ENCODE results near the gene MPDZ.

MPDZ gene

DNA sequence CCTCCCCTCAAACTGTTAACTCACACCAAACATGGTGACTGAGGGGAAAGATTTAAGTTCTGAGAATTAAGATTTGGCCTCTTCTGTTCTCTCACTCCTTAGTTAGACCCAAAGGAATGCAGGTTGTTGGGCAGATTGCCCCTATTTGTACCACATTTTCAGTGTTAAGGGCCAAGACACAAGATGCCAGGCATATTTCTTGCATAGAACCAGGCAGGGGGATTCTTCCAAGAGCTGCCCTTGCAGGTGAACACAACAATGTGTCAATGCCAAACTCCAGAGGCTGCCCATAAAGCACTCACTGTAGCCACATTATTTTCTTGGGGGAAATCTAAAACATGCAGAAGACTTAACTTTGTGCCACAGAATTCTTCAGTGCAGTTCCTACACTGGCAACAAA, 14.7 kb downstream of the MPDZ start:
- H3K4me3 ChIP-seq (ENCODE audit: low read length), result no peak overlapping the region

DNA sequence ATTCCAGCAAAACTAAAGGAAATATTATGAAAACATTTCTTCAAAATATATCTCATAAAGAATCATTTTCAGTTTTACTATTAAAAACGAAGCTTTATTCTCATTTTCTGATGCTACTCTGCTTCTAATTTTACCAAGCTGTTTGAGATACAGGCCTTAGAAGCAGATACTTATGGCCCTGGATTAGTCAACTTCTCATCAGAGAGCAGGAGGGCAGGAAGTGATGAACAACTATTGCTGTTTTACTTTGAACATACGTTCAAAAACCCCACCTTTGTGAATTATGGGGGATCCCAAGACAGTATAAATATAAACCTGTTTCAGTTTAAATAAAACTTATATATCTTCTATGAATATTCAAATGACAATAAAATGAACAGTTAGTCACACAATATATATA, 16.0 kb downstream of the MPDZ start:
- H3K4me3 ChIP-seq (ENCODE audit: low read length), result no peak overlapping the region
- DNase-seq (ENCODE audit: low read depth), result no peak
- TF ChIP-seq, protein P1, sequence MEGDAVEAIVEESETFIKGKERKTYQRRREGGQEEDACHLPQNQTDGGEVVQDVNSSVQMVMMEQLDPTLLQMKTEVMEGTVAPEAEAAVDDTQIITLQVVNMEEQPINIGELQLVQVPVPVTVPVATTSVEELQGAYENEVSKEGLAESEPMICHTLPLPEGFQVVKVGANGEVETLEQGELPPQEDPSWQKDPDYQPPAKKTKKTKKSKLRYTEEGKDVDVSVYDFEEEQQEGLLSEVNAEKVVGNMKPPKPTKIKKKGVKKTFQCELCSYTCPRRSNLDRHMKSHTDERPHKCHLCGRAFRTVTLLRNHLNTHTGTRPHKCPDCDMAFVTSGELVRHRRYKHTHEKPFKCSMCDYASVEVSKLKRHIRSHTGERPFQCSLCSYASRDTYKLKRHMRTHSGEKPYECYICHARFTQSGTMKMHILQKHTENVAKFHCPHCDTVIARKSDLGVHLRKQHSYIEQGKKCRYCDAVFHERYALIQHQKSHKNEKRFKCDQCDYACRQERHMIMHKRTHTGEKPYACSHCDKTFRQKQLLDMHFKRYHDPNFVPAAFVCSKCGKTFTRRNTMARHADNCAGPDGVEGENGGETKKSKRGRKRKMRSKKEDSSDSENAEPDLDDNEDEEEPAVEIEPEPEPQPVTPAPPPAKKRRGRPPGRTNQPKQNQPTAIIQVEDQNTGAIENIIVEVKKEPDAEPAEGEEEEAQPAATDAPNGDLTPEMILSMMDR (conservative IDR thresholded peaks at IDR 0.05; ENCODE audit: low read length), result no peak

More for the DNA sequence above, 14.7 kb downstream of the MPDZ start:
- TF ChIP-seq, protein P1 (conservative IDR thresholded peaks at IDR 0.05; ENCODE audit: low read length), result no peak
- DNase-seq (ENCODE audit: low read depth), result peak; percentile 82

DNA sequence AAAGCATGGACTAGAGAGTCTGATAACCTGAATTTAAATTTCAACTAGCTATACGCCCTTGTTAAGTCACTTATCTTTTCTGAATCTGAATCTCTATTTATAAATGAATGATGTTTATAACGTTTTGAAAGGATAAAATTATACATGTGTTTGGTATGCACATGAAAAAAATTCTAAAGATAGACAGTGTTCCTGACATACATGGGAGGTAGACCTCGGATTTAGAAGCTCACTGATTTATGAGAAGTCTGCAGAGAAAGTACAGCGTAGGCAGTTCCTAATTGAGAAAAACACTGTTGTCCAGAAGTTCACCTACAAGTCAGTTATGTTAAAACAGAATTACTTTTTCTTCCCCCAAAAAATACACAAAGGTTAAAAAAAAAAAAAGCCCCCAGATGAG, 26.6 kb downstream of the MPDZ start:
- TF ChIP-seq, protein P1 (conservative IDR thresholded peaks at IDR 0.05; ENCODE audit: low read length), result no peak
- no peak overlapping the region for H3K4me3 ChIP-seq (ENCODE audit: low read length)
- DNase-seq (ENCODE audit: low read depth), result no peak

DNA sequence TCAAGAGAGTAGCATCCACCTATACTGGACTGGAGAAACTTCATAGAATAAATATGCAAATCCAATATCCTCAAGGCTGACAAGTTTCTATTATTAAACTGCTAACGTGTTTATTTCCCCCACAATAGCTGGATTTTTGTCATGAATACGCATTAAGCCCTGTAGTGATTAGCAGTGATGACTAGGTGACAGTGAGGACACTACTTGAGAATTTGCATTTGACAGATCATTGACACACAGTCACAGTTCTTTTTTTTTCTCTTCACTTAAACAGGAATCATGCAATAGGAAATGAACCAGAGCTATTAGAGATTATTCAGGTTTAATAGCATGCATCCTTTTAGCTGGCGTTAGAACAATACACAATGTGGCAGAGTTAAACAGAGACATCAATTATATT, 35.3 kb downstream of the MPDZ start:
- no peak overlapping the region for H3K4me3 ChIP-seq (ENCODE audit: low read length)
- DNase-seq (ENCODE audit: low read depth), result no peak
- TF ChIP-seq, protein P1 (conservative IDR thresholded peaks at IDR 0.05; ENCODE audit: low read length), result no peak

DNA sequence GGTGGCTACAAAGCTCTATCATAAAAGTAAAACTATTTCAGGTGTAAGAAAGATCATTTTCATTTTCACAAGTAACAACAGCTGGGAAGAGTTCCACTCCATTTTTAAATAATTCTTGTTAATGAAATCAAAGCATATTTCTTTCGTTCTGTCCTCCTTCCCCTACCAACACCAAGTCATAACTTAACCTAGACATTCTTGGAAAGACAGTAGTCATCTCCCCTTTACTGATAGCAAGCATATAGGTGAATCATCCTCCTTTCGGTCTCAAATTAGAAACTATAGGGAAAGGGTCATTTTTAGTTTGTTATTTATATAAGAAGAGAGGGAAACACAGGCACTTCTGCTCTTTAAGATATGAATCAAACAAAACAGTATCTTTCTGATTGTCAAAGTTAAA, 38.2 kb downstream of the MPDZ start:
- no peak overlapping the region for H3K4me3 ChIP-seq (ENCODE audit: low read length)
- TF ChIP-seq, protein P1 (conservative IDR thresholded peaks at IDR 0.05; ENCODE audit: low read length), result no peak
- no peak for DNase-seq (ENCODE audit: low read depth)

DNA sequence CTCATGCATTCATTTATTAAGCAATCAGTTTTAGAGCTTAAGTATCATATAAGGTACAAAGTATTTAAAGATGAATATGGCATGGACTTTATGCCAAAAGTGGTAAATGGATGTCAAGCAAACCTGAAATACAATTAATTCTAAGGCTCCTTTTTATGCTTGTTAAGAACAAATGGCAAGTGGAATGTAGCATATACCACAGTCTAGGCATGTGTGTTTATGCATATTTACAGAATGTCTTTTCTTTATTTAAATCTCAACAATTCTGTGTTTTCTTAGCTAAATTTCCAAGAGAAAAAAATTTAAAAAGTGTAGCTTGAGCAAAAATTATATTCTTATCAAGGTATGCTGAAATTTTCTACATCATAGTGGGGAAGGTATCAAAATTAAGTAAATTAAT, 39.8 kb downstream of the MPDZ start:
- DNase-seq (ENCODE audit: low read depth), result no peak
- TF ChIP-seq, protein P1 (conservative IDR thresholded peaks at IDR 0.05; ENCODE audit: low read length), result no peak
- no peak overlapping the region for H3K4me3 ChIP-seq (ENCODE audit: low read length)

DNA sequence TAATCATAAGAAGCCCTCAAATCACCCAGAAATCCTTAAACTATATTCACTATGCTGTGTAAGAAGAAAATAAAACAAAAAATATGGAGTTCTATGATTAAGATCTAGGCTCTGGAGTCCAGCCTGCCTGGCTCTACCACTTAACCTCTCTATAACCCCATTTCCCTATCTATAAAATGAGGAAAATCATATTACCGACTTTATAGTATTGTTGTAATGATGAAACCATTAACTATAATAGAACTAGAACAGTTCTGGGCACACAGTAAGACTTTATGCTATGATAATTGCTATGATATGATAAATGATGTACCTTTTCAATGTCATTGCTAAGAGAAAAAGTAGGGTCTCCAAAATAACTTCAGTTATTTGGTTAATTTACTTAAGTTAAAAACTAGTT, 40.3 kb downstream of the MPDZ start:
- TF ChIP-seq, protein P1 (conservative IDR thresholded peaks at IDR 0.05; ENCODE audit: low read length), result no peak
- no peak overlapping the region for H3K4me3 ChIP-seq (ENCODE audit: low read length)
- no peak for DNase-seq (ENCODE audit: low read depth)

All from AG10803 (cell line).